Measurements from ENCODE around the gene IFNGR2. TPM values are rescaled to one million over a fixed set of nuclear protein-coding genes. Genes with fewer than 3 reads are reported as not detected.

IFNGR2 gene
- total and polyA plus RNA-seq, 2 of the 13 experiments (the other 11 are each of a cell fraction or from before 2014, with no cell fraction given), result 61.3 to 117 TPM

- FAIRE-seq (peak; percentile 96), DNase-seq (ENCODE audit: low spot score) (peak; percentile 98), ATAC-seq (peak; percentile 96)
- intact Hi-C loops (cut with micrococcal nuclease; ENCODE audit: unreplicated experiment) (loop anchor here (2.0 kb wide), 1 partner anchor 30 kb away; no protein-coding TSS in a partner anchor), in situ Hi-C loops (cut with HindIII; ENCODE audit: extremely low pct_ligation_motif_present, low pct_unique_long_range_greater_than_20kb) (no loop called here)
- CTCF ChIA-PET (ENCODE audit: low intra/inter-chr PET ratio, low total read pairs), result interaction anchor here (1.1 kb wide), 1 partner anchor 32 kb away, joined by 3 read pairs; no protein-coding TSS in a partner anchor
- Histone ChIP-seq H3K36me3 (replicated peaks in 1 of 2; ENCODE audit: control insufficient read depth in 1 of 2, insufficient read depth in 2 of 2, low read length in 2 of 2) (peaks cover 3 to 50% of the 10 kb centered on the region in 2 experiments; a peak in 4 of 5 replicates), H2AFZ (ENCODE audit: low read length) (no peak overlapping the region), H3K4me2 (ENCODE audit: low read depth, low read length) (peak overlapping the region; percentile 88), H3K27me3 (ENCODE audit: control insufficient read depth in 1 of 2, insufficient read depth in 2 of 2, low read length in 2 of 2) (no peaks in the 10 kb centered on the region), H4K20me1 (ENCODE audit: insufficient read depth, low read length) (no peaks in the 10 kb centered on the region), H3K79me2 (ENCODE audit: insufficient read depth, low read length) (peaks cover 60% of the 10 kb centered on the region), H3K9ac (ENCODE audit: insufficient read depth, low read depth, low read length) (peak overlapping the region; percentile 70), H3K4me3 (replicated peaks in 1 of 3; ENCODE audit: insufficient read depth in 1 of 3, low read depth in 2 of 3, low read length in 3 of 3) (peak overlapping the region; percentile 1 to 51 (median 37); a peak in 5 of 6 replicates), H3K9me3 (ENCODE audit: low read length) (no peaks in the 10 kb centered on the region), H3K4me1 (ENCODE audit: insufficient read depth, low read length) (peaks cover 79% of the 10 kb centered on the region), H3K27ac (ENCODE audit: extremely low read length, insufficient read depth, low read length) (peak overlapping the region; percentile 96)
- BruUV-seq (replicated peaks), result no TSS peak
- POLR2A ChIA-PET, result interaction anchor here (0.6 to 1.8 kb wide), 14 partner anchors 9 to 187 kb away, joined by 3 to 29 read pairs (median 6); partner anchors contain the start of genes DONSON, IFNAR1, IFNGR2 and TMEM50B
- 5% methylated on average over 7 of the region's 9 CpGs for WGBS (ENCODE audit: low lambda C conversion rate)
- 0 out of 2 replicates have a peak, but pooled peaks have one; percentile 18 for TF ChIP-seq SMYD3 (CRISPR knock-in tag; IDR thresholded peaks at IDR 0.05)
- no peak for TF ChIP-seq ZNF367 (CRISPR knock-in tag; IDR thresholded peaks at IDR 0.05; ENCODE audit: borderline replicate concordance)
- TF ChIP-seq TBP (CRISPR knock-in tag; IDR thresholded peaks at IDR 0.05), result no peak
- peak; percentile 70; the same call in 1 of the 2 replicates for TF ChIP-seq ZNF205 (CRISPR knock-in tag; IDR thresholded peaks at IDR 0.05)
- TF ChIP-seq SP140L (CRISPR knock-in tag; IDR thresholded peaks at IDR 0.05; ENCODE audit: borderline replicate concordance), result no peak
- TF ChIP-seq CSRNP2 (CRISPR knock-in tag; conservative IDR thresholded peaks at IDR 0.05; ENCODE audit: low read depth), result no peak
- TF ChIP-seq ZNF512B (CRISPR knock-in tag; IDR thresholded peaks at IDR 0.05; ENCODE audit: borderline replicate concordance), result no peak
- peak; percentile 52; the same call in 1 of the 2 replicates for TF ChIP-seq JUND (CRISPR knock-in tag; IDR thresholded peaks at IDR 0.05)
- TF ChIP-seq NFE2L2 (IDR thresholded peaks at IDR 0.05; ENCODE audit: low read length), result no peak
- TF ChIP-seq RCOR2 (CRISPR knock-in tag; IDR thresholded peaks at IDR 0.05), result no peak; the same call in 1 of the 2 replicates
- peak; percentile 58; the same call in 1 of the 2 replicates for TF ChIP-seq ZNF431 (CRISPR knock-in tag; IDR thresholded peaks at IDR 0.05; ENCODE audit: borderline replicate concordance, low read depth)
- 0 out of 2 replicates have a peak, but pooled peaks have one; percentile 33 for TF ChIP-seq ZNF275 (CRISPR knock-in tag; IDR thresholded peaks at IDR 0.05; ENCODE audit: borderline replicate concordance)
- TF ChIP-seq HNRNPUL1 (IDR thresholded peaks at IDR 0.05; ENCODE audit: low read depth, low read length), result 0 out of 2 replicates have a peak, but pooled peaks have one; percentile 62
- TF ChIP-seq XRCC5 (optimal IDR thresholded peaks at IDR 0.05; ENCODE audit: low read length), result no peak
- TF ChIP-seq FOXO1 (CRISPR knock-in tag; IDR thresholded peaks at IDR 0.05), result peak; percentile 61
Observed at GRCh38 chr21:33412832-33413519, 9.8 kb downstream of the IFNGR2 start.

All from HepG2 (cell line).